Muscle layer of colon (tissue), 2 donors: ENCODE measurements around the gene FNDC1.

Source experiments
- H3K27ac ChIP-seq: one replicate; pipeline ENCODE4 v1.7.0; 2013; ENCODE audit warnings: low read depth, mild to moderate bottlenecking, low read length, moderate library complexity
- H3K27me3 ChIP-seq, 2 donors: one replicate each; pipeline ENCODE4 v1.7.0; 2013; ENCODE audit warnings: low read length in 2 of 2, mild to moderate bottlenecking in 2 of 2; ENCODE audit not compliant: insufficient read depth in 2 of 2, control insufficient read depth in 1 of 2
- H3K36me3 ChIP-seq: one replicate; pipeline ENCODE4 v1.7.0; 2013; ENCODE audit warnings: mild to moderate bottlenecking, low read length; ENCODE audit not compliant: insufficient read depth
- H3K4me1 ChIP-seq: one replicate; pipeline ENCODE4 v1.7.0; 2013; ENCODE audit warnings: mild to moderate bottlenecking, low read length; ENCODE audit not compliant: insufficient read depth
- H3K4me3 ChIP-seq, 2 donors: one replicate each; pipeline ENCODE4 v1.7.0; 2013; ENCODE audit warnings: low read length in 2 of 2, low read depth in 1 of 2, mild to moderate bottlenecking in 1 of 2, moderate library complexity in 1 of 2
- H3K9ac ChIP-seq: one replicate; pipeline ENCODE4 v1.7.0; 2013; ENCODE audit warnings: low read length
- H3K9me3 ChIP-seq: one replicate; pipeline ENCODE4 v1.7.0; 2013; ENCODE audit warnings: mild to moderate bottlenecking, low read length
- donor health status: abdominal sarcoma.
- donor health status: Adenocarcinoma of cecum.

Gene FNDC1

DNA sequence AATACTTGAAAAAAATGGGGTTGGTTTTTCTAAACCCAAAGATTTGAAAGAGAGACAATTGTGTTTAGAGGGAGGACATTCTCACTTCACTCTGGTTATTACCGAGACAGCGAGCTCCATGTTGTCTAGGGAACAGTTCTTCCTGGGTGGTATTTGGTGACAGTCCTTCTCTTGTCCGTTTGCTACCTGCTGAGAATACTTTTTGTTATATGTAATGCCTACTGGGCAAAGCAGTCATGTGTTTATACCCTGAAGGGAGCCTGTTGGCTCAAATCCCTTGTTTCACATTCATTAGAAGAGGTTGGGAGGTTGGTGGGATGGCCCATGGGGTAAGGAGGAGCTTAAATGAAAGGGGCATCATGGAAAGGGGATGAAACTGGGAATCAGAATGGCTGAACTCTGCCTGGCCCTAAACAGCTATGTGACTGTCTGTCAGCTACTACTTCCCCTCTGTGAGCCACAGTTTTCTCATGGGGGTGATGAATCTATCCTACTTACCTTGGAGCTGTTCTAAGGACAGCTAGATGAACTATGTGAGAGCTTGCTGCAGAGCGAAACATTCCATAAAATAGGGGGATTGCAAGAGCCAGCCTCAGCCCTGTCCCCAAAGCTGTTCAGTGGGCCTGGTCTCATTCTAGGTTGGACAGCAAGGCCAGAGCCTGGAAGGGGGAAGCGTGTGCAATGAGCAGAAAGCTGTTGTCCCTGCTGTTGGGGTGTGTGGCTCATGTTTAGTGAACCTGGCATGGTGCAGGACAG is 43.5 kb downstream of the FNDC1 start:
- Histone ChIP-seq H3K9ac (no peak overlapping the region), H3K4me3 (no peak overlapping the region), H3K27ac (no peak overlapping the region), H3K4me1 (no peaks in the 10 kb centered on the region), H3K27me3 (no peaks in the 10 kb centered on the region), H3K9me3 (no peaks in the 10 kb centered on the region), H3K36me3 (no peaks in the 10 kb centered on the region)

DNA sequence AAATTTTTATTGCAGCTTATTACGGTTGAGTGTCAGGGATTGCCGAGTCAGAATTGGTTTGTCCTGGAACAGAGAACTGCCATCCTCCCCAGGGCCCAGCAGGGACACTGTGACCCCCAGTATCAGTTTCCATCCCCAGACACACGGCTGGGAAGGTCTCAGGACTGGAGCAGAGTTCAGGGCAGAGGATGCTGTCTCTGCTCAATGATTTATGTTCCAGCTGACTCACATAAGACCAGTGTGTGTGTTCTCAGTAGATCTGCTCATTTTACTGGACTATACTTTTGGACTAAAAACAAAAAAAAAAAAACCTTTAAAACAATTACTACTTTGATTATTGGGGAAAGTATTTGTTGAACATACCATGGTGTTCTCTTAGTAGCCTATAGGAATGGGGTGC is 44.2 kb downstream of the FNDC1 start:
- H3K9ac ChIP-seq = no peak overlapping the region
- no peaks in the 10 kb centered on the region for H3K36me3 ChIP-seq
- H3K9me3 ChIP-seq = no peaks in the 10 kb centered on the region
- no peaks in the 10 kb centered on the region for H3K4me1 ChIP-seq
- no peak overlapping the region for H3K4me3 ChIP-seq
- no peak overlapping the region for H3K27ac ChIP-seq
- H3K27me3 ChIP-seq = no peaks in the 10 kb centered on the region

DNA sequence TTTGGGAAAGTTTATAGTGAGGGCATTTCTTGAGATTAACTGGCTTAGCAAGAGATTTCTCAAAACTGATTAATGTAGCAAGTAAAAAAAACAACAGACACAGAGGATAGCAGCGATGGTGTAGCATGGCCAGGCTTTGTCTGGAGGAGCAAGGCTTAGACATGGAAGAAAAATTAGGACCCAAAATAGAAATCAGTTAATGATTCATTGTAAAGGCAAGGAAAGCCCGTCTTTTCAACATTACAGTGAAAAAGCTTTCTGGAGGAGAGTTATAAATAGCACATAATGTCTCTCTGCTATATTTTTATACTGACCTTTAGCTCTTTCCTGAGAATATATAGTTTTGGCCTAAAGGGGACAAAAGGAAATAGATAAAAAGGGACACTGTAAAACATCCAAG is 45.1 kb downstream of the FNDC1 start:
- H3K27me3 ChIP-seq = no peaks in the 10 kb centered on the region
- H3K9me3 ChIP-seq = no peaks in the 10 kb centered on the region
- no peak overlapping the region for H3K4me3 ChIP-seq
- no peak overlapping the region for H3K9ac ChIP-seq
- no peaks in the 10 kb centered on the region for H3K4me1 ChIP-seq
- H3K27ac ChIP-seq = no peak overlapping the region
- no peaks in the 10 kb centered on the region for H3K36me3 ChIP-seq

DNA sequence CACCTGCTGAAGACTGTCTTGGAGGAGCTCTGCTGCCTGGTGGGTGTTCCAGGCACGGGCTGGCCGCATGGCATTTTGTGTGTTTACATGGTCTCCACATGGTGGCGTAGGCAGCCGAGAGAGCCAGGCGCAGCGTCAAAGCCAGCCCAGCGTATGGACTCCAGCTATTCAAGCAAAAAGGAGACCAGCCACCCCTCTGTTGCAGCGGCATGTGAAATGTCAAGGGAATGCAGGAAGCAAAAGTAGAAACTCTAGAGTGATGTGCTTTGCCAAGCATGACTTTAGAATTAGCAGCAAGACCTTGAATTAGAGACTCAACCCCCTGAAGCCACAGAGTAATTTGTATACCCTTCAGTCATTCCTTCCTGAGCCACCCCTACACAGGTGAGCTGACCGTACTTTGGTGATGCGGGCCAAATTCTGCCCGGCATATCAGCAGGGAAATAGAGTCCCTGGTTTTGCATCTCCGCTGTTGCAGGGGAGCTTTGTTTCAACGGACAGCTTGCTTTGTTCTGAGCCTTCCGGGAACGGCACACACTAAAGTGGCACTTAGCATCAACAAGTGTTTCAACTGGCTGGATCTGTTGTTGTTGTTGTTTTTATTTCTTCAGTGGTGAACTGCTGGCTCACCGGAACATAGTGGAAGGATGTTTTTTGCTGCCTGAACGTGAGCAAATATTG is 48.5 kb downstream of the FNDC1 start:
- no peak overlapping the region for H3K4me3 ChIP-seq
- H3K9me3 ChIP-seq = no peaks in the 10 kb centered on the region
- H3K9ac ChIP-seq = no peak overlapping the region
- no peaks in the 10 kb centered on the region for H3K36me3 ChIP-seq
- H3K27ac ChIP-seq = no peak overlapping the region
- no peaks in the 10 kb centered on the region for H3K27me3 ChIP-seq
- no peaks in the 10 kb centered on the region for H3K4me1 ChIP-seq

DNA sequence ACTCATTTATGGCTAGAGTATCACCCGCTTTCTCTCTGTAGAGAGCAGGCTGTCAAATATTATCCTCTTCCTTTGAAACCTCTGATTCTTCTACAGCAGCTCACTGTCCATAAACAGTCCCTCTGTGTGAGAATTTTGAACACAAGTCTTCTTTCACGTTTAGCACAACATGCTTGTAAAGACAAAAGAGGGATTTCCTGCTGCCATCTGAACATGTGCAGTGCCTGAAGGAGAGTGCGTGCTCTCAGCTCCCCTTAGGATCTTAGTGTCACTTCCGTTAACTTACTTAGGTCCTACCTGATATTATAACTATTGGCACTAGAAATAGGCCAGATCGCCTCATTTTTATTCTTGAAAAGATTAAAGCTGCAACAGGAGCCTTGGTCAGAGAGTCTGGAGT is 50.9 kb downstream of the FNDC1 start:
- H3K4me3 ChIP-seq = no peak overlapping the region
- no peak overlapping the region for H3K27ac ChIP-seq
- no peak overlapping the region for H3K9ac ChIP-seq
- H3K27me3 ChIP-seq = no peaks in the 10 kb centered on the region
- no peaks in the 10 kb centered on the region for H3K36me3 ChIP-seq
- no peaks in the 10 kb centered on the region for H3K9me3 ChIP-seq
- H3K4me1 ChIP-seq = no peaks in the 10 kb centered on the region

DNA sequence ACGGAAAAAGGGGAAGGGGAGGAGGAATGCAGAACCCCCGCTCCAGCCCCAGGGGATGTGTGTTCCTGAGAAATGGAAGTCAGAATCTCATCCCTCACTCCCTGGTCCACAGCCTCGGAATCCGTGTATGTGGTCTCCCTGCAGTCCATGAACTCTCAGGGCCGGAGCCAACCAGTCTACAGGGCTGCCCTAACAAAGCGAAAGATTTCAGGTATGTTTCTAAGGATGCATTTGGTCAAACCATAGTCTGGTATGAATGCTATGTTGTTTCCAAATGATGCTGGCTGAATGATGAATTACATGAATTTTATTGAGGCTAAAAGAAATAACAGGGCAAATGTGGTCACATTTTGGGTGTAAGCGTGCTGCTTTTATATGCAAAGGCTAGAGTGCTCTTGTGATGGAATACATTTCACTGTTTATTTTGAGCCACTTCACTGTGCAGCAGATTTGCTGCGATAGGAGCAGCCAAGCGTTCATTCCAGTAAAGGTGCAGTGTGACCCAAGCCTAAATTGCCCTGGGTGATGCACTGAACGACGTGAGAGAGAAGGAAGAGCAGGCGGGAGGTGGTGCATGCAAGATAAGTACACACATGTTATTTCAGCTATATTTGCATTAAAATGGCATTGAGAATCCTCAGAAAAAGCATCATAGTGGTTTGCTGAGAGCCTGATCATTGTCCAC is 52.4 kb downstream of the FNDC1 start:
- Histone ChIP-seq H3K36me3 (no peaks in the 10 kb centered on the region), H3K9me3 (no peaks in the 10 kb centered on the region), H3K4me1 (no peaks in the 10 kb centered on the region), H3K9ac (no peak overlapping the region), H3K27ac (no peak overlapping the region), H3K4me3 (no peak overlapping the region), H3K27me3 (no peaks in the 10 kb centered on the region)

DNA sequence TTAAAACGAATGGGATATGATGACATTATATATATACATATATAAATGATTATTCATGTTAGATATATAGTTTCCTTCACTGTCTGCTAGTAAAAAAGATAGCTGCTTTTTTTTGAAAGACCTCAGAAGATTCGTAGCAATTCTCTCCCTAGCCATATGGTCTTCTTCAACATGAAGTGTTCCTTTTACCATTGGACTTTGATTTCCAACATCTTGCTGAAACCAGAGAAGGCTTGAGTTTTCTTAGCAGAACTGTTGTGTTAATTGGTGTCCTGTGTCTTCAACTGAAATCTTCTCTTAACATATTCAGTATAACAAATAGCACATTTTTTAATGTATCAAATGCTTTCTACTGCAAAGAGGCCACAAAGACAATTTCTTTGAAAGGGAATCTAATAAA is 55.3 kb downstream of the FNDC1 start:
- Histone ChIP-seq H3K36me3 (no peaks in the 10 kb centered on the region), H3K27ac (no peak overlapping the region), H3K4me1 (no peaks in the 10 kb centered on the region), H3K9me3 (no peaks in the 10 kb centered on the region), H3K9ac (no peak overlapping the region), H3K4me3 (no peak overlapping the region), H3K27me3 (no peaks in the 10 kb centered on the region)

DNA sequence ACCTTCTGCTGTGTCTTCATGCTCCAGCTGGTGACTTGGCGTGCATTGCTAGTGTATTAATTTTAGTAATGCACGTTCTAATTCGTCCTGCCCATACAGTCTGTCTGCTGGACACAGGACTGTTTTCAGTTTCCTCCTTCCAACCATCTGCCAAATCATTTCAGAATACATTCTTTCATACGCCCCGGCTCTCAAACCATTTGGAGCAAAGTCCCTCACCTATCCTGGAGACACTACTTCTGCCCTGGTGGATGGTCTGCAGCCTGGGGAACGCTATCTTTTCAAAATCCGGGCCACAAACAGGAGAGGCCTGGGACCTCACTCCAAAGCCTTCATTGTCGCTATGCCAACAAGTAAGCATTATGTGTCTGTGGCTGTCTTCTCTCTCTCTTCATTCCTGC is 60.5 kb downstream of the FNDC1 start:
- Histone ChIP-seq H3K9ac (no peak overlapping the region), H3K27me3 (peaks cover 0 to 12% of the 10 kb centered on the region in 2 donors), H3K27ac (no peak overlapping the region), H3K4me3 (no peak overlapping the region), H3K9me3 (no peaks in the 10 kb centered on the region), H3K4me1 (no peaks in the 10 kb centered on the region), H3K36me3 (no peaks in the 10 kb centered on the region)

DNA sequence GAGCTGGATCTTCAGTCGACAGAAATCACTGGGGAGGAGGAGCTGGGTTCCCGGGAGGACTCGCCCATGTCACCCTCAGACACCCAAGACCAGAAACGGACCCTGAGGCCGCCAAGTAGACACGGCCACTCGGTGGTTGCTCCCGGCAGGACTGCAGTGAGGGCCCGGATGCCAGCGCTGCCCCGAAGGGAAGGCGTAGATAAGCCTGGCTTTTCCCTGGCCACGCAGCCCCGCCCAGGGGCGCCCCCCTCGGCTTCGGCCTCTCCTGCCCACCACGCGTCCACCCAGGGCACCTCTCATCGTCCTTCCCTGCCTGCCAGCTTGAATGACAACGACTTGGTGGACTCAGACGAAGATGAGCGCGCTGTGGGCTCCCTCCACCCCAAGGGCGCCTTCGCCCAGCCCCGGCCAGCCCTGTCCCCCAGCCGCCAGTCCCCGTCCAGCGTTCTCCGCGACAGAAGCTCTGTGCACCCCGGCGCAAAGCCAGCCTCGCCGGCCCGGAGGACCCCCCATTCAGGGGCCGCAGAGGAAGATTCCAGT is 63.0 kb downstream of the FNDC1 start:
- Histone ChIP-seq H3K4me1 (no peaks in the 10 kb centered on the region), H3K27ac (no peak overlapping the region), H3K36me3 (no peaks in the 10 kb centered on the region), H3K9ac (no peak overlapping the region), H3K9me3 (no peaks in the 10 kb centered on the region), H3K27me3 (peaks cover 0 to 16% of the 10 kb centered on the region in 2 donors), H3K4me3 (no peak overlapping the region)

DNA sequence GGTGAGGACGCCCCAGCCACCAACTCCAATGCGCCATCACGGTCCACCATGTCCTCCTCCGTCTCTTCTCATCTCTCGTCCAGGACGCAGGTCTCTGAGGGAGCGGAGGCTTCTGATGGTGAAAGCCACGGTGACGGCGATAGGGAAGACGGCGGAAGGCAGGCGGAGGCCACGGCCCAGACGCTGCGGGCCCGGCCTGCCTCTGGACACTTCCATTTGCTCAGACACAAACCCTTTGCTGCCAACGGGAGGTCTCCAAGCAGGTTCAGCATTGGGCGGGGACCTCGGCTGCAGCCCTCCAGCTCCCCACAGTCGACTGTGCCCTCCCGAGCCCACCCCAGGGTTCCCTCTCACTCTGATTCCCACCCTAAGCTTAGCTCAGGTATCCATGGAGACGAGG is 63.6 kb downstream of the FNDC1 start:
- Histone ChIP-seq H3K9me3 (no peaks in the 10 kb centered on the region), H3K27me3 (peaks cover 0 to 16% of the 10 kb centered on the region in 2 donors), H3K9ac (no peak overlapping the region), H3K36me3 (no peaks in the 10 kb centered on the region), H3K4me1 (no peaks in the 10 kb centered on the region), H3K4me3 (no peak overlapping the region), H3K27ac (no peak overlapping the region)

DNA sequence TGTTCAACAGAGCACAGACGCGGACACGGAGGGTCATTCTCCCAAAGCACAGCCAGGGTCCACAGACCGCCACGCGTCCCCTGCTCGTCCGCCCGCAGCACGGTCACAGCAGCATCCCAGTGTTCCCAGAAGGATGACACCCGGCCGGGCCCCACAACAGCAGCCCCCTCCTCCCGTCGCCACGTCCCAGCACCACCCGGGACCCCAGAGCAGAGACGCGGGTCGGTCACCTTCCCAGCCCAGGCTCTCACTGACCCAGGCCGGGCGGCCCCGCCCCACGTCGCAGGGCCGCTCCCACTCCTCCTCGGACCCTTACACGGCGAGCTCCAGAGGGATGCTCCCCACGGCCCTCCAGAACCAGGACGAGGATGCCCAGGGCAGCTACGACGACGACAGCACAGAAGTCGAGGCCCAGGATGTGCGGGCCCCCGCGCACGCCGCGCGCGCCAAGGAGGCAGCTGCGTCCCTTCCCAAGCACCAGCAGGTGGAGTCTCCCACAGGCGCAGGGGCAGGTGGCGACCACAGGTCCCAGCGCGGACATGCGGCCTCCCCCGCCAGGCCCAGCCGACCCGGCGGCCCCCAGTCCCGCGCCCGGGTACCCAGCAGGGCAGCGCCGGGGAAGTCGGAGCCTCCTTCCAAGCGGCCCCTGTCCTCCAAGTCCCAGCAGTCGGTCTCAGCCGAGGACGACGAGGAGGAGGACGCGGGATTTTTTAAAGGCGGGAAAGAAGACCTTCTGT is 64.3 kb downstream of the FNDC1 start:
- H3K4me3 ChIP-seq = no peak overlapping the region
- H3K27ac ChIP-seq = no peak overlapping the region
- H3K9ac ChIP-seq = no peak overlapping the region
- H3K36me3 ChIP-seq = no peaks in the 10 kb centered on the region
- H3K27me3 ChIP-seq = peaks cover 0 to 16% of the 10 kb centered on the region in 2 donors
- no peaks in the 10 kb centered on the region for H3K4me1 ChIP-seq
- no peaks in the 10 kb centered on the region for H3K9me3 ChIP-seq
